Heart left ventricle (tissue), 13 donors: ENCODE results near the gene TOLLIP.

Experiments used
- CTCF ChIP-seq, 12 donors: fragments of 200-600 bp; sonication (generic) in 4 of 12; IDR thresholded peaks; one replicate each; pipeline versions ENCODE4 v1.5.0 to v1.8.0; 2018 to 2022; ENCODE audit warnings: antibody characterized with exemption in 12 of 12, mild to moderate bottlenecking in 5 of 12
- POLR2A ChIP-seq, 2 donors: fragments of 450-650 bp; IDR thresholded peaks; one replicate each; pipeline ENCODE4 v1.6.1; 2017; ENCODE audit warnings: antibody characterized with exemption in 2 of 2, mild to moderate bottlenecking in 2 of 2, moderate library complexity in 2 of 2
- donor health status: ischemic (EF 13 %, LVEDD 7.1; RV severe dilation, severe dysfunction).
- donor health status: DM: no; HTN: yes; CAD: no.
- donor health status: DM: no; HTN: no; CAD: no.
- donor health status: ischemic (EF 25% LVEDD 6.9; RV normal size, moderate dysfunction).
- donor health status: ischemic (EF 25% LVEDD 5.7; RV mildly dilated, moderate dysfunction).
- donor health status: ischemic (EF 35%, LVEDD 5.7; RV mildly dilated, moderate dysfunction).
- donor health status: nonischemic (EF 11% LVEDD 7.7; RV severe dilation, severe dysfunction).
- donor health status: DM: yes; HTN: yes; CAD: no.
- donor health status: PGD.
- donor health status: ischemic (EF 29% LVEDD 5.4; RV normal size, mild dysfunction).
- donor health status: nonischemic (EF 23%, LVEDD 6.1; RV moderate dilation, normal function).

GRCh38 chr11:1236316-1237127, 72.9 kb downstream of the TOLLIP start:
- TF ChIP-seq CTCF (IDR thresholded peaks at IDR 0.05) (no peak), POLR2A (IDR thresholded peaks at IDR 0.05) (no peak)
